ENCODE data around the gene HDGFL2. TPM values are rescaled to one million over a fixed set of nuclear protein-coding genes. Genes with fewer than 3 reads are reported as not detected.

HDGFL2 gene
- total RNA-seq, 1 experiment from 2014 or later: 108 TPM

- H3K79me1 ChIP-seq (ENCODE audit: insufficient read depth, low read depth, low read length, poor library complexity, severe bottlenecking): no peaks in the 10 kb centered on the region
- DNase-seq: no peak
Observed at GRCh38 chr19:4529924-4530522, 57.9 kb downstream of the HDGFL2 start.

More at GRCh38 chr19:4529924-4530522, 57.9 kb downstream of the HDGFL2 start:
- Histone ChIP-seq H3K9me3 (ENCODE audit: control insufficient read depth, low read depth, low read length) (no peaks in the 10 kb centered on the region), H3K27ac (ENCODE audit: insufficient read length, low read depth, low read length) (no peak overlapping the region), H3T11ph (ENCODE audit: low read length) (no peak overlapping the region), H2BK20ac (ENCODE audit: low read depth, low read length, poor library complexity, severe bottlenecking) (no peak overlapping the region), H4K5ac (ENCODE audit: insufficient read length, low read depth, low read length) (no peak overlapping the region), H2BK12ac (ENCODE audit: insufficient read length, low read depth, low read length) (no peak overlapping the region), H3K23me2 (ENCODE audit: insufficient read length, low read depth, low read length, poor library complexity, severe bottlenecking) (peaks cover 3% of the 10 kb centered on the region), H3K18ac (ENCODE audit: insufficient read length, low read depth, low read length) (no peak overlapping the region), H2BK5ac (ENCODE audit: insufficient read length, low read length) (no peak overlapping the region), H3K4me2 (ENCODE audit: insufficient read depth, insufficient read length, low read length) (no peak overlapping the region), H3K79me2 (ENCODE audit: insufficient read depth, low read length) (no peaks in the 10 kb centered on the region), H3K4ac (ENCODE audit: low read depth, low read length) (no peak overlapping the region), H3K9ac (ENCODE audit: extremely low read depth, insufficient read length, low read length) (no peak overlapping the region), H2AK5ac (ENCODE audit: insufficient read length, low read length) (no peak overlapping the region), H3K56ac (ENCODE audit: insufficient read length, low read depth, low read length) (no peak overlapping the region), H4K20me1 (ENCODE audit: control insufficient read depth, insufficient read depth, insufficient read length) (no peaks in the 10 kb centered on the region), H3K14ac (ENCODE audit: insufficient read depth, low read length) (no peak overlapping the region; the same call in 1 of the 2 replicates), H3K4me1 (ENCODE audit: insufficient read depth, low read length) (no peaks in the 10 kb centered on the region), H2BK120ac (ENCODE audit: low read depth, low read length, poor library complexity, severe bottlenecking) (no peak overlapping the region), H2BK15ac (ENCODE audit: low read depth, low read length) (no peak overlapping the region), H4K8ac (replicated peaks; ENCODE audit: insufficient read length, low read depth, low read length) (no peak overlapping the region), H3K23ac (ENCODE audit: insufficient read length, low read depth, low read length) (no peak overlapping the region), H4K91ac (ENCODE audit: insufficient read length, low read depth, low read length) (no peak overlapping the region), H2AFZ (ENCODE audit: low read length) (no peak overlapping the region), H3K27me3 (ENCODE audit: insufficient read depth, low read length) (no peaks in the 10 kb centered on the region; the same call in 1 of the 2 replicates)
- no CpG with 5 or more reads among the region's 14 CpGs for WGBS (ENCODE audit: extremely low coverage, insufficient read length, low lambda C conversion rate)
- Mint-ChIP-seq H3K27ac (no peak overlapping the region), H3K36me3 (ENCODE audit: insufficient read depth in 1 of 3, low read depth in 3 of 3) (no peaks in the 10 kb centered on the region), H3K9me3 (no peaks in the 10 kb centered on the region; a peak in 1 of 5 replicates), H3K4me3 (no peak overlapping the region), H3K27me3 (ENCODE audit: low read depth) (peaks cover 55% of the 10 kb centered on the region), H3K4me1 (peaks cover 0 to 2% of the 10 kb centered on the region in 2 experiments; a peak in 1 of 4 replicates)
- TF ChIP-seq CTCF (conservative IDR thresholded peaks at IDR 0.05): no peak

All from H9 (cell line).